Stimulated activated CD8-positive, alpha-beta memory T cell treated with anti-CD3 and anti-CD28 coated beads, Interleukin-15, amount 100 ng/mL, for 48 hours (primary cell): Measurements from ENCODE around the gene ICOSLG.
"Not testable (repeated sequence)": the region's sequence is repeated elsewhere in the genome, so short reads cannot be mapped to it uniquely, and the experiment has no call there.

Experiments used
- DNase-seq, 2 donors: peaks; one replicate each; pipeline ENCODE4 v3.0.0-alpha.2; 2020; ENCODE audit warnings: low read depth in 2 of 2

ICOSLG gene

GRCh38 chr21:44181506-44181905, 59.2 kb downstream of the ICOSLG start:
- DNase-seq: not testable (repeated sequence)

- DNase-seq: not testable (repeated sequence)
These were observed 64.6 kb downstream of the ICOSLG start for GRCh38 chr21:44176127-44176526.

GRCh38 chr21:44175189-44175588, 65.6 kb downstream of the ICOSLG start:
- DNase-seq: not testable (repeated sequence)
